22Rv1 (cell line): ENCODE measurements around the gene EVI5L.

Experiments
- H3K27ac ChIP-seq: fragments of 450-650 bp; 2 replicates; pipeline ENCODE4 v1.5.1; 2017
- CTCF ChIP-seq: fragments of 450-650 bp; IDR thresholded peaks from 2 replicates; pipeline ENCODE4 v1.5.1; 2017; ENCODE audit warnings: mild to moderate bottlenecking
- ZFX ChIP-seq: fragments of 450-650 bp; IDR thresholded peaks from 2 replicates; pipeline ENCODE4 v1.6.1; 2017; ENCODE audit warnings: antibody characterized with exemption, borderline replicate concordance

The EVI5L gene

GRCh38 chr19:7861619-7862412, 31.8 kb downstream of the EVI5L start:
- TF ChIP-seq ZFX (no peak), CTCF (peak; percentile 38)
- H3K27ac ChIP-seq: no peak overlapping the region

DNA sequence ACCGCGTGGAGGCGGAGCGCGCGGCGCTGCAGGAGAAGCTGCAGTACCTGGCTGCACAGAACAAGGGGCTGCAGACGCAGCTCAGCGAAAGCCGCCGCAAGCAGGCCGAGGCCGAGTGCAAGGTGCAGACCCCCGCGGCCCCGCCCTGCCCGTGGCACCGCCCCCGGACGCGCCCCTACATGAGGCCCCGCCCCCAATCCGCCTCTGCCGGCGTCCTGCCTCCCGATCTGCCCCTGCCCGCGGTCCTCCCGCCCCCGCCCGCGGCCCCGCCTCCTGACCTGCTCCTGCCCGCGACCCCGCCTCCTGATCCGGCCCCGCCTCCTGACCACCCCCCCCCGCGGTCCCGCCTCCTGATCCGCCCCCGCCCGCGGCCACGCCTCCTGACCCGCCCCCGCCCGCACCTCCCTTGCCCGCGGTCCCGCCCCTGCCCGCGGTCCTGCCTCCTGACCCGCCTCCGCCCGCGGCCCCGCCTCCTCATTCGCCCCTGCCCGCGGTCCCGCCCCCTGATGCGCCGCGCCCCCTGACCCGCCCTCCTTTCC, 32.5 kb downstream of the EVI5L start:
- H3K27ac ChIP-seq: no peak overlapping the region
- TF ChIP-seq ZFX: no peak
- TF ChIP-seq CTCF: no peak

GRCh38 chr19:7863157-7863970, 33.3 kb downstream of the EVI5L start:
- no peak overlapping the region for H3K27ac ChIP-seq
- TF ChIP-seq CTCF (no peak), ZFX (no peak)

DNA sequence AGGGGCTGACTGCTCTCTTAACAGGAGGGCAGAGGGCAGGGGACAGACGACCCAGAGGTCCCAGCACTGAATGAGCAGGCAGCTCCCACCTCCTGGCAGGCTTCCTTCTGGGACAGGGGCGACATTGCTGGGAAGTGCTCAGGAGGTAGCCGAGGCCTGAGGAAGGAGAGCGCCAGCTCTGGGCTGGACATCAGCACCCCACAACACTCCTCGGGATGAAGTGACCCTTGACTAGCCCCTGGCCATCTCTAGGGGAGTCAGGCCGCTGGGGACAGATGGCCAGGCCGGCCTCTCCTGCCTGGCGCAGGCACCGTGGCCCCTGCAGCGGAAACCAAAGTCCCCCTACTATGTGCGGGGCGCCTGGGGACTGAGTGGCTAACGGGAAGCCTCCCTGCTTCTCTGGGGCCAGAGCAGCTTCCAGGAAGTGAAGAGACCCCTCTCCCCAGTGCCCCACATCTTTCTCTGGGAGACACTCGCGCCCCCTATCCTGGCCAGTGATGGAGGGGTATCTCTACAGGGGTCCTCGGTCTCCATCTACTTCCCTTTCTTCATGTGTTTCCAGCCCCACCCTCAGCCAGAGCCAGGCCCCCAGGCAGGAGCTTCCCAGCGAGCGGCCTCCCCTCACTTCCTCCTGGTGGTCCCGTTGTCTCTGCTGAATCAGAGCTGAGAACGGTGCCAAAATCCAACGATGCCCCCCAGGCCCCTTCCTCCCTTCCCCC, 34.1 kb downstream of the EVI5L start:
- H3K27ac ChIP-seq: no peak overlapping the region
- TF ChIP-seq ZFX: no peak
- TF ChIP-seq CTCF: no peak

DNA sequence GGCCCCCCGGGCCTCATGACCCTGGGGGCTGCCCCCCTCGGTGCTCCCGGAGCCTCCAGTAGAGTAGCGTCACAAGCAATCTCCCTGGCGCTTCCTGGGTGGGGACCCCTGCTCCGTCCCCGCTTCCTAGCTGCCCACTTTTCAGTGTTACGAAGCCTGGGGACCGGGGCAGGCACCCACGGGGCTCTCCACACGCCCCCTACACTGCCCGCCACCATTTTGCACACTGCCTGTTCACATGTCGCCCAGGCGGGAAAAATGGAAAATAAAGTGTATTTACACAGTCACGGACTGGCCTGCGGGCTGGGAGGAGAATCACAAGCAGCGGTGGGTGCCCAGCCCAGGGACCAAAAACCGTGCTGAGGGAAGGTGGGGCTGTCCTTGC, 34.7 kb downstream of the EVI5L start:
- no peak overlapping the region for H3K27ac ChIP-seq
- TF ChIP-seq CTCF (no peak), ZFX (no peak)

GRCh38 chr19:7865262-7865911, 35.4 kb downstream of the EVI5L start:
- no peak for TF ChIP-seq CTCF
- TF ChIP-seq ZFX: no peak

More at GRCh38 chr19:7865262-7865911, 35.4 kb downstream of the EVI5L start:
- no peak overlapping the region for H3K27ac ChIP-seq
